Gastrocnemius medialis (tissue), 4 donors: ENCODE measurements around the gene ZNF839.

ENCODE experiments used
- CTCF ChIP-seq, 5 experiments: fragments of 450-650 bp in 3 of 5; fragments of 200-600 bp in 2 of 5; sonication (generic) in 2 of 5; IDR thresholded peaks in 4 of 5; conservative IDR thresholded peaks in 1 of 5; 1 replicate in 4 of 5; 2 replicates in 1 of 5; pipeline ENCODE4 v1.5.1; 2016 to 2019; ENCODE audit warnings: antibody characterized with exemption in 5 of 5, mild to moderate bottlenecking in 3 of 5, moderate library complexity in 3 of 5
- POLR2A ChIP-seq, 2 donors: fragments of 450-650 bp; IDR thresholded peaks; one replicate each; pipeline ENCODE4 v1.6.1; 2017; ENCODE audit warnings: antibody characterized with exemption in 2 of 2, mild to moderate bottlenecking in 2 of 2, moderate library complexity in 2 of 2

GRCh38 chr14:102370305-102370809 lies 50.8 kb downstream of the ZNF839 start:
- TF ChIP-seq POLR2A (IDR thresholded peaks at IDR 0.05) (no peak), CTCF (IDR thresholded peaks at IDR 0.05 in 4 of 5, conservative IDR thresholded peaks at IDR 0.05 in 1 of 5) (no peak)
